Nephron progenitor cell (in vitro differentiated cells): ENCODE results near the gene FAM43B.

Experiments
- DNase-seq: peaks from one replicate; pipeline ENCODE4 v3.0.0; 2021
- H3K27ac Mint-ChIP-seq: 2 replicates; pipeline ENCODE4 v1.8.0; 2021; ENCODE audit warnings: mild to moderate bottlenecking, moderate library complexity, mixed read lengths
- H3K27me3 Mint-ChIP-seq: 2 replicates; pipeline ENCODE4 v1.8.0; 2021; ENCODE audit warnings: mild to moderate bottlenecking, low read depth, mixed read lengths; ENCODE audit not compliant: poor library complexity
- H3K36me3 Mint-ChIP-seq: 2 replicates; pipeline ENCODE4 v1.8.0; 2021; ENCODE audit warnings: low read depth, mixed read lengths
- H3K4me1 Mint-ChIP-seq: 2 replicates; pipeline ENCODE4 v1.8.0; 2021; ENCODE audit warnings: mixed read lengths
- H3K4me3 Mint-ChIP-seq: 2 replicates; pipeline ENCODE4 v1.8.0; 2021; ENCODE audit warnings: mild to moderate bottlenecking, moderate library complexity, mixed read lengths
- H3K9me3 Mint-ChIP-seq: 2 replicates; pipeline ENCODE4 v1.8.0; 2021; ENCODE audit warnings: mild to moderate bottlenecking, moderate library complexity, mixed read lengths
- TF ChIP-seq, protein P1 (sequence below): fragments of 200-600 bp; sonication (generic); IDR thresholded peaks from 2 replicates; pipeline ENCODE4 v1.5.0; 2021; ENCODE audit warnings: antibody characterized with exemption

FAM43B gene

DNA sequence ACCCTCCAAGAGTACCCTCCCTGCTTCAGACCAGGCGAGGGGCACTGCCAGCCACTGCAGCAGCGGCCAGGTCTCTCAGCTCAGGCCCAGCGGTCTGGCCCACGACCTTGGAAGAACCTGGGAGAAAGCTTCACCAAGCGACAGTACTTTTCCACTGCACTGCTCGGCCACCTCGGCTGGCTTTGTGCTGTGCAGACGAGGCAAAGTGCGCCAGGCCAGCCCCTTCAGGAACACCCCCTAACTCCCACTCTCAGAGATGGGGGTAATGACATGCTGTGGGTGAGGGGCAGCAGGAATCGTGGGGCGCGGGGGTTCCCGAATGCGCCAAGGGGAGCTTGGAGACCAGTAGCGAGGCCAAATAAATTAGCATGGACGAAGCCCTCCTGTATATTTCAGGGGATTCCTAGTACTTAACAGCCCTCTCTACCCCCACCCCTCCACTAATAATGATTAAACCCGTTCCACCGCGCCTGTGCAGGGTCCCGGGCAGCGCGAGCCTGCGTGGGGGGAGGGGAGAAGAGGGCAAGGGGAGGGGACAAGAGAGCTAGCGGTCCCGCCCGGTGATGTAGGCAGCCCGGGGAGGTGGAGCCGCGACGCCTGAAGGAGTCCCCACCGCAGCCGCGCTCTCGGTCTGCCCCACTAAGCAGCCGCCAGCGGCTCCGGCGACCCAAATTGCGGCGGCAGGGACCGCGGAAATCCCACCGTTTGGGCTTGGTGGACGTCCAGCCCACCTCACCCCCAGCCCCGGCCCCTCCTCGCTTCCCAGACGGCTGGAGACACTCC is at the start of gene FAM43B:
FAM43B (plus strand) TSS at position 629 of the 783 bp plus-strand sequence. CDS start 401 bp downstream, outside the sequence.
- no peak within 1 kb of the TSS for H3K27ac Mint-ChIP-seq
- peak; percentile 81 for DNase-seq
- peaks cover 54% of the 10 kb centered on the region for H3K27me3 Mint-ChIP-seq

DNA sequence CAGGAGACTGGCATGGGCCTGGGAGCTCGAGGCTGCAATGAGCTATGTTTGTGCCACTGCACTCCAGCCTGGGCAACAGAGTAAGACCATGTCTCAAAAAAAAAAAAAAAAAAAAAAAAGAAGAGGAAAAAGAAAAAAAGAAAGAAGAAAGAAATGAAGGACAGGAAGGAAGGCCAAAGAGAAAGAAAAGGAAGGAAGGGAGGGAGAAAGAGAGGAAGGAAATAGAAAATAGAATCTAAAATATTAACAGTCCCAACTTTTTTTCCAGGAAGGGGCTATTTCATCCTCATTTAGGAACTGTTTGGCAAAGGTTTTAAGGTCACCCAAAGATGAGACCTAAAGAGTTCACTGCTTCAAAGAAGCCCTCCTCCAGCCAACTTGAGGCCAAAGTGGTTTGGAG is 46.9 kb upstream of the FAM43B start:
- Mint-ChIP-seq H3K36me3 (peaks cover 14% of the 10 kb centered on the region), H3K9me3 (no peaks in the 10 kb centered on the region), H3K4me1 (peaks cover 28% of the 10 kb centered on the region), H3K27ac (no peak overlapping the region), H3K27me3 (peaks cover 26% of the 10 kb centered on the region), H3K4me3 (peak overlapping the region; percentile 68)
- TF ChIP-seq, protein P1, sequence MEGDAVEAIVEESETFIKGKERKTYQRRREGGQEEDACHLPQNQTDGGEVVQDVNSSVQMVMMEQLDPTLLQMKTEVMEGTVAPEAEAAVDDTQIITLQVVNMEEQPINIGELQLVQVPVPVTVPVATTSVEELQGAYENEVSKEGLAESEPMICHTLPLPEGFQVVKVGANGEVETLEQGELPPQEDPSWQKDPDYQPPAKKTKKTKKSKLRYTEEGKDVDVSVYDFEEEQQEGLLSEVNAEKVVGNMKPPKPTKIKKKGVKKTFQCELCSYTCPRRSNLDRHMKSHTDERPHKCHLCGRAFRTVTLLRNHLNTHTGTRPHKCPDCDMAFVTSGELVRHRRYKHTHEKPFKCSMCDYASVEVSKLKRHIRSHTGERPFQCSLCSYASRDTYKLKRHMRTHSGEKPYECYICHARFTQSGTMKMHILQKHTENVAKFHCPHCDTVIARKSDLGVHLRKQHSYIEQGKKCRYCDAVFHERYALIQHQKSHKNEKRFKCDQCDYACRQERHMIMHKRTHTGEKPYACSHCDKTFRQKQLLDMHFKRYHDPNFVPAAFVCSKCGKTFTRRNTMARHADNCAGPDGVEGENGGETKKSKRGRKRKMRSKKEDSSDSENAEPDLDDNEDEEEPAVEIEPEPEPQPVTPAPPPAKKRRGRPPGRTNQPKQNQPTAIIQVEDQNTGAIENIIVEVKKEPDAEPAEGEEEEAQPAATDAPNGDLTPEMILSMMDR: no peak
- DNase-seq: no peak

More for the DNA sequence above, at the start of gene FAM43B:
- Mint-ChIP-seq H3K4me3 (peak within 1 kb of the TSS; percentile 81), H3K36me3 (no peaks in the 10 kb centered on the region), H3K4me1 (peaks cover 12% of the 10 kb centered on the region), H3K9me3 (no peaks in the 10 kb centered on the region)
- TF ChIP-seq, protein P1: no peak

DNA sequence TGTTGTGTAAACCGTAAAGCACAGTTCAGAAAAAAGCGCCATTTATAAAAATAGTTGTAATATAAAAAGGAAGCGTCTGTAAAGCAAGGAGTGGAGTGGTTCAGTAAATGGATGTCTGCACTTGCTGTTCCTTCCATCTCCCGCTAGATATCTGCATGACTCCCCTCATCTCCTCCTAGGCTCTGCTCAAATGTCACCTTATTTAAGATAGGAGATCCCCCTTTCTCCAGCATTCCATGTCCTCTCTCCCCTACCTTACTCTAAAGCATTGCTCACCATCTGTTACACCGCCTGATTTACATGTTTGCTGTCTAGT is 45.2 kb upstream of the FAM43B start:
- Mint-ChIP-seq H3K4me1 (peaks cover 39% of the 10 kb centered on the region), H3K27me3 (peaks cover 39% of the 10 kb centered on the region), H3K9me3 (no peaks in the 10 kb centered on the region), H3K36me3 (peaks cover 8% of the 10 kb centered on the region), H3K27ac (peak overlapping the region; percentile 91), H3K4me3 (peak overlapping the region; percentile 94)
- TF ChIP-seq, protein P1: no peak
- DNase-seq: no peak

DNA sequence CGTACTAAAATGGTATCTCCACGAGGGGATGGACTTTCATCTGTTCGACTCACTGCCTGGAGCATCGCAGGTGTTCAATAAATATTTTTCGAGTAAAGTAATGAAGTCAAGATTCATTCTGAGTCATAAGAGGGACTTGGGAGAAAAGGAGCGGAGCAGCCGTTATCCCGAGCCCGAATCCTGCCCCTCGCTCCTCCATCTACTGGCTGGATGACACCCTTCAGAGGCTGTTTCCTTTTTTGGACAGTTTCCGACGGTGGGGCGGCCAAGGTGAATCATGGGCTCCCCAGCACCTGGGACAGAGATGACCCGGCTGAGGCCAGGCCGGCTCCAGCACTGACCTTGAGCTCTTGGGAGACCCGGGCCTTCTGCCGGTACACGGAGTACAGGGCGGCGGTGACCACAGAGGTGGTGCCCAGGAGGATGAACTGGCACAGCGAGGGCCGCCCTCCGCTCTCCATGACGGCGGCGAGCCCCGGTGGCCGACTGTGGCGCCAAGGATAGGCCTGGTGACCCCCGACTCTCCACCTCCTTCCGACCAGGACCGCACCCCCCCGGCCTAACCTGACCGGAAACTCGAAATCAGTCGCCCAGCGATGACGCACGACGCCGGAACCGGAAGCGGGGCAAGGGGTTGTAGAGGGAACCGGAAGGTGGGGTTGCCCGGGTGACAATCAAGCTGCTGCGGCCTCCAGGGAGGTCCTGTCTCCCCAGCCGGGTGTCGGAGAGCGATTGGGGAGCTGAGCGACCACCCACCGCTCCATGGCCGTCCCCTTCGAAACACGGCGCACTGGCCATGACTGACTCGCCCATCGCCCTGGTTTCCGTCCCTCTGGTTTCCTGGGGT is 44.6 kb upstream of the FAM43B start, which contains the start of gene MUL1:
MUL1 (minus strand) TSS at position 588 of the 847 bp plus-strand sequence; CDS start at position 461, 127 bp downstream.
- peak within 1 kb of the TSS; percentile 94 for H3K4me3 Mint-ChIP-seq
- peaks cover 8% of the 10 kb centered on the region for H3K36me3 Mint-ChIP-seq
- no peaks in the 10 kb centered on the region for H3K9me3 Mint-ChIP-seq
- TF ChIP-seq, protein P1: no peak
- H3K4me1 Mint-ChIP-seq: peaks cover 39% of the 10 kb centered on the region
- H3K27me3 Mint-ChIP-seq: peaks cover 45% of the 10 kb centered on the region
- peak within 1 kb of the TSS; percentile 91 for H3K27ac Mint-ChIP-seq
- peak; percentile 95 for DNase-seq

DNA sequence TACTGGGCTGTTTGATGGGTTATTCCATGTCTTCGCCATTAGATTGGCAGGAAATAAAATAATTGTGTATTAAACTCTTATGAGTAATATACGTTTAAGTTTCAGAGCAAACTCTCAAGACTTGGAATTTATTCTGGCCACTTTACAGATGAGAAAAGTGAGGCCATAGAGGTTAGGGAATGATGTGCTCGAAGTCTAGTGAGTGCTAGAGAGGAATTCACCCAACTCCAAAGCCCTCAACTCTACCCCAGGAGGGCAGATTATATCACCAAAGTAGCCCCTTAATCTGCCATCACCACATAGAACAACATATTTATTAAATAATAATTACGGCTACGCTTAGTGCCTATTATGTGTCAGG is 44.0 kb upstream of the FAM43B start:
- DNase-seq: no peak
- TF ChIP-seq, protein P1: no peak
- Mint-ChIP-seq H3K36me3 (peaks cover 8% of the 10 kb centered on the region), H3K27ac (no peak overlapping the region), H3K27me3 (peaks cover 51% of the 10 kb centered on the region), H3K4me1 (peaks cover 39% of the 10 kb centered on the region), H3K9me3 (no peaks in the 10 kb centered on the region), H3K4me3 (peak overlapping the region; percentile 94)
